MM.1S (cell line): ENCODE results near the gene SYT9.

ENCODE experiments used
- DNase-seq: peaks from one replicate; pipeline ENCODE4 v3.0.0-alpha.2; 2015
- H2AFZ ChIP-seq: fragments of 300-600 bp; sonication (generic); 2 replicates; pipeline ENCODE4 v1.6.0; 2016; ENCODE audit warnings: antibody characterized with exemption, low read length
- H3F3A ChIP-seq: fragments of 300-600 bp; sonication (generic); 2 replicates; pipeline ENCODE4 v1.6.1; 2016; ENCODE audit warnings: mild to moderate bottlenecking, antibody characterized with exemption, low read length, moderate library complexity, mixed read lengths; ENCODE audit not compliant: insufficient read depth
- H3K27ac ChIP-seq: fragments of 300-600 bp; sonication (generic); 2 replicates; pipeline ENCODE4 v1.5.1; 2016; ENCODE audit warnings: mild to moderate bottlenecking, low read length
- H3K27me3 ChIP-seq: fragments of 300-600 bp; sonication (generic); replicated peaks from 2 replicates; pipeline ENCODE4 v1.6.0; 2016; ENCODE audit warnings: low read length; ENCODE audit not compliant: insufficient read depth
- H3K36me3 ChIP-seq: fragments of 300-600 bp; sonication (generic); replicated peaks from 2 replicates; pipeline ENCODE4 v1.6.1; 2016; ENCODE audit warnings: mild to moderate bottlenecking, low read length, mixed read lengths; ENCODE audit not compliant: insufficient read depth
- H3K4me1 ChIP-seq: fragments of 300-600 bp; sonication (generic); 2 replicates; pipeline ENCODE4 v1.6.1; 2016; ENCODE audit warnings: low read length, mixed read lengths
- H3K4me2 ChIP-seq: fragments of 300-600 bp; sonication (generic); 2 replicates; pipeline ENCODE4 v1.6.0; 2016; ENCODE audit warnings: low read depth, low read length
- H3K4me3 ChIP-seq: fragments of 300-600 bp; sonication (generic); 2 replicates; pipeline ENCODE4 v1.5.1; 2016; ENCODE audit warnings: low read length, mixed read lengths
- H3K79me2 ChIP-seq: fragments of 300-600 bp; sonication (generic); 2 replicates; pipeline ENCODE4 v1.6.1; 2016; ENCODE audit warnings: mixed run types, low read length, mixed read lengths
- H3K9ac ChIP-seq: fragments of 300-600 bp; sonication (generic); 2 replicates; pipeline ENCODE4 v1.6.1; 2016; ENCODE audit warnings: low read length, mixed read lengths
- H3K9me2 ChIP-seq: fragments of 300-600 bp; sonication (generic); replicated peaks from 2 replicates; pipeline ENCODE4 v1.6.1; 2016; ENCODE audit warnings: mild to moderate bottlenecking, low read length, mixed read lengths; ENCODE audit not compliant: insufficient read depth
- H3K9me3 ChIP-seq: fragments of 300-600 bp; sonication (generic); replicated peaks from 2 replicates; pipeline ENCODE4 v1.6.1; 2016; ENCODE audit warnings: mild to moderate bottlenecking, low read length, mixed read lengths; ENCODE audit not compliant: insufficient read depth
- H4K20me1 ChIP-seq: fragments of 300-600 bp; sonication (generic); 2 replicates; pipeline ENCODE4 v1.6.1; 2016; ENCODE audit warnings: mild to moderate bottlenecking, low read length, moderate library complexity, mixed read lengths; ENCODE audit not compliant: insufficient read depth
- EZH2 ChIP-seq: fragments of 300-600 bp; sonication (generic); optimal IDR thresholded peaks from 2 replicates; pipeline ENCODE3; 2017; ENCODE audit warnings: low read depth, mild to moderate bottlenecking, antibody characterized with exemption, low read length, mixed read lengths
- EZH2phosphoT487 ChIP-seq: fragments of 300-600 bp; sonication (generic); IDR thresholded peaks from 2 replicates; pipeline ENCODE4 v1.6.1; 2018; ENCODE audit warnings: antibody characterized with exemption, low read length
- TF ChIP-seq, protein P1 (sequence below): fragments of 300-600 bp; sonication (generic); IDR thresholded peaks from 2 replicates; pipeline ENCODE4 v1.5.1; 2016; ENCODE audit warnings: antibody characterized with exemption, low read length, mixed read lengths

SYT9 gene

GRCh38 chr11:7383406-7383805 lies 131.7 kb downstream of the SYT9 start:
- Histone ChIP-seq H3K4me2 (no peak overlapping the region), H3K27me3 (no peaks in the 10 kb centered on the region), H4K20me1 (no peaks in the 10 kb centered on the region), H3K9me2 (no peaks in the 10 kb centered on the region), H2AFZ (no peak overlapping the region), H3K27ac (no peak overlapping the region), H3F3A (no peaks in the 10 kb centered on the region), H3K9ac (no peak overlapping the region), H3K4me3 (no peak overlapping the region), H3K36me3 (no peaks in the 10 kb centered on the region), H3K79me2 (no peaks in the 10 kb centered on the region), H3K4me1 (no peaks in the 10 kb centered on the region), H3K9me3 (no peaks in the 10 kb centered on the region)
- TF ChIP-seq EZH2, result no peak
- TF ChIP-seq, protein P1, sequence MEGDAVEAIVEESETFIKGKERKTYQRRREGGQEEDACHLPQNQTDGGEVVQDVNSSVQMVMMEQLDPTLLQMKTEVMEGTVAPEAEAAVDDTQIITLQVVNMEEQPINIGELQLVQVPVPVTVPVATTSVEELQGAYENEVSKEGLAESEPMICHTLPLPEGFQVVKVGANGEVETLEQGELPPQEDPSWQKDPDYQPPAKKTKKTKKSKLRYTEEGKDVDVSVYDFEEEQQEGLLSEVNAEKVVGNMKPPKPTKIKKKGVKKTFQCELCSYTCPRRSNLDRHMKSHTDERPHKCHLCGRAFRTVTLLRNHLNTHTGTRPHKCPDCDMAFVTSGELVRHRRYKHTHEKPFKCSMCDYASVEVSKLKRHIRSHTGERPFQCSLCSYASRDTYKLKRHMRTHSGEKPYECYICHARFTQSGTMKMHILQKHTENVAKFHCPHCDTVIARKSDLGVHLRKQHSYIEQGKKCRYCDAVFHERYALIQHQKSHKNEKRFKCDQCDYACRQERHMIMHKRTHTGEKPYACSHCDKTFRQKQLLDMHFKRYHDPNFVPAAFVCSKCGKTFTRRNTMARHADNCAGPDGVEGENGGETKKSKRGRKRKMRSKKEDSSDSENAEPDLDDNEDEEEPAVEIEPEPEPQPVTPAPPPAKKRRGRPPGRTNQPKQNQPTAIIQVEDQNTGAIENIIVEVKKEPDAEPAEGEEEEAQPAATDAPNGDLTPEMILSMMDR, result no peak
- no peak for TF ChIP-seq EZH2phosphoT487
- DNase-seq, result no peak

- no peaks in the 10 kb centered on the region for H3K4me1 ChIP-seq
- no peak for DNase-seq
- no peaks in the 10 kb centered on the region for H3F3A ChIP-seq
- H3K27ac ChIP-seq, result no peak overlapping the region
- no peaks in the 10 kb centered on the region for H3K79me2 ChIP-seq
- no peak overlapping the region for H2AFZ ChIP-seq
- H3K36me3 ChIP-seq, result no peaks in the 10 kb centered on the region
- H3K4me3 ChIP-seq, result no peak overlapping the region
- no peak for TF ChIP-seq EZH2phosphoT487
- TF ChIP-seq, protein P1, result no peak
- TF ChIP-seq EZH2, result no peak
- H3K4me2 ChIP-seq, result no peak overlapping the region
- no peak overlapping the region for H3K9ac ChIP-seq
- no peaks in the 10 kb centered on the region for H4K20me1 ChIP-seq
- no peaks in the 10 kb centered on the region for H3K9me2 ChIP-seq
- H3K9me3 ChIP-seq, result no peaks in the 10 kb centered on the region
- no peaks in the 10 kb centered on the region for H3K27me3 ChIP-seq
Observed at GRCh38 chr11:7384691-7385090, 133.0 kb downstream of the SYT9 start.

DNA sequence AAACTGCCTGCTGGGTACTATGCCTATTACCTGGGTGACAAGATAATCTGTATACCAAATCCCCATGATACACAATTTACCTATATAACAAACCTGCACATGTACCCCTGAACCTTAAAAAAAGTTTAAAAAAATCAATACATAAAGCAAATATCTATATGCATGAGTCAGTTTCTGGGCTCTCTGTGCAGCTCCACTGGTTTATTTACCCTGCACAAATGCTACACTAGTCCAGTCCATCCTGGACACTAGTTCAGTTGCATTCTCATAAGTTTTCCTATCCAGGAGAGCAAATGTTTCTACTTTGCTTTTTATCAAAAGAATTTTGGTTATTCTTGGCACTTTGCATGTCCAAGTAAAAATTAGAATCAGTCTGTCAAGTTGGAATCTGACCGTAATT lies 133.8 kb downstream of the SYT9 start:
- Histone ChIP-seq H3K4me3 (no peak overlapping the region), H3K4me2 (no peak overlapping the region), H4K20me1 (no peaks in the 10 kb centered on the region), H3K36me3 (no peaks in the 10 kb centered on the region), H2AFZ (no peak overlapping the region), H3K9me3 (no peaks in the 10 kb centered on the region), H3K9ac (no peak overlapping the region), H3K27ac (no peak overlapping the region), H3F3A (no peaks in the 10 kb centered on the region), H3K4me1 (no peaks in the 10 kb centered on the region), H3K79me2 (no peaks in the 10 kb centered on the region), H3K9me2 (no peaks in the 10 kb centered on the region), H3K27me3 (no peaks in the 10 kb centered on the region)
- TF ChIP-seq EZH2 (no peak), EZH2phosphoT487 (no peak)
- TF ChIP-seq, protein P1, result no peak
- DNase-seq, result no peak
